ENCODE measurements around the gene TCF3.

TCF3 gene

DNA sequence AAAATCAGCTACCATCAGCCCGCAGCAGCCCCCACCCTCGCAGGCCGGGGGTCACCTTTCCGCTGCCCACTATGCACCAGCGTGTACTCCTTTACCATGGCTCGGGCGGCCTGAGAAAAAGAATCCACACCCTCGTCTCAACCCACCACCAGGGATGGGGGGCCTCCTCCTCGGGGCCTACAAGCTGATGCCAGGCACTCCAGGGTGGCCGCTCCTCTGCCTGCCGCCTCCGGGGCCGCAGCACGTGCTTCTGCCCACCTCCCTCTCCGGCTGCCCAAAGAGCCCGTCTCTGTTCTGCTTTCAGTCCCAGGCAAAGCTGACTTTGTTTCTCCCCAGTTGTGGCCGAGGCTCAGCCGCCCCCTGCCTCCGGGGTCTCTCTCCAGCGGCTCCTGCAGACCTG, 73.2 kb downstream of the TCF3 start:
- TF ChIP-seq, protein P1, sequence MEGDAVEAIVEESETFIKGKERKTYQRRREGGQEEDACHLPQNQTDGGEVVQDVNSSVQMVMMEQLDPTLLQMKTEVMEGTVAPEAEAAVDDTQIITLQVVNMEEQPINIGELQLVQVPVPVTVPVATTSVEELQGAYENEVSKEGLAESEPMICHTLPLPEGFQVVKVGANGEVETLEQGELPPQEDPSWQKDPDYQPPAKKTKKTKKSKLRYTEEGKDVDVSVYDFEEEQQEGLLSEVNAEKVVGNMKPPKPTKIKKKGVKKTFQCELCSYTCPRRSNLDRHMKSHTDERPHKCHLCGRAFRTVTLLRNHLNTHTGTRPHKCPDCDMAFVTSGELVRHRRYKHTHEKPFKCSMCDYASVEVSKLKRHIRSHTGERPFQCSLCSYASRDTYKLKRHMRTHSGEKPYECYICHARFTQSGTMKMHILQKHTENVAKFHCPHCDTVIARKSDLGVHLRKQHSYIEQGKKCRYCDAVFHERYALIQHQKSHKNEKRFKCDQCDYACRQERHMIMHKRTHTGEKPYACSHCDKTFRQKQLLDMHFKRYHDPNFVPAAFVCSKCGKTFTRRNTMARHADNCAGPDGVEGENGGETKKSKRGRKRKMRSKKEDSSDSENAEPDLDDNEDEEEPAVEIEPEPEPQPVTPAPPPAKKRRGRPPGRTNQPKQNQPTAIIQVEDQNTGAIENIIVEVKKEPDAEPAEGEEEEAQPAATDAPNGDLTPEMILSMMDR (IDR thresholded peaks at IDR 0.05), result no peak
- Histone ChIP-seq H3K4me3 (no peak overlapping the region), H3K27ac (no peak overlapping the region)
- DNase-seq (ENCODE audit: low spot score), result no peak

- Histone ChIP-seq H3K27ac (no peak overlapping the region), H3K4me3 (no peak overlapping the region)
- TF ChIP-seq, protein P1 (IDR thresholded peaks at IDR 0.05), result no peak
- peak; percentile 72 for DNase-seq (ENCODE audit: low spot score)
These were observed 74.3 kb downstream of the TCF3 start for GRCh38 chr19:1577929-1578618.

GRCh38 chr19:1577090-1577928, 75.1 kb downstream of the TCF3 start:
- no peak overlapping the region for H3K4me3 ChIP-seq
- no peak overlapping the region for H3K27ac ChIP-seq
- TF ChIP-seq, protein P1 (IDR thresholded peaks at IDR 0.05), result no peak
- peak; percentile 68 for DNase-seq (ENCODE audit: low spot score)

- DNase-seq (ENCODE audit: low spot score), result peak; percentile 62
- TF ChIP-seq, protein P1 (IDR thresholded peaks at IDR 0.05), result no peak
- H3K27ac ChIP-seq, result no peak overlapping the region
- H3K4me3 ChIP-seq, result no peak overlapping the region
These were observed 75.9 kb downstream of the TCF3 start for GRCh38 chr19:1576242-1577089.

- H3K27ac ChIP-seq, result no peak overlapping the region
- peak; percentile 56 for DNase-seq (ENCODE audit: low spot score)
- TF ChIP-seq, protein P1 (IDR thresholded peaks at IDR 0.05), result no peak
- no peak overlapping the region for H3K4me3 ChIP-seq
These were observed 76.8 kb downstream of the TCF3 start for GRCh38 chr19:1575323-1576241.
